K562 (cell line): Measurements from ENCODE around the gene HACD1. TPM values are rescaled to one million over a fixed set of nuclear protein-coding genes. Genes with fewer than 3 reads are reported as not detected.

ENCODE experiments used
- ATAC-seq: fragments of 200-7000 bp; cut with Tn5 transposase; 3 replicates; pipeline ENCODE4 v1.9.1; 2020; ENCODE audit warnings: moderate library complexity
- BruUV-seq: library from RNA; stranded (reverse); fragments of 400-500 nt; replicated peaks from 2 replicates; lab custom pipeline; 2021; lab: Mats Ljungman, UMichigan
- CTCF ChIA-PET: fragments of 300-600 bp; formaldehyde crosslinking; extraction: SDS; loops from one replicate; lab custom pipeline; 2021; ENCODE audit warnings: low intra/inter-chr PET ratio; lab: Yijun Ruan, JAX
- POLR2A ChIA-PET: fragments of 300-600, 350-650 bp; sonication (Branson Sonifier 250); formaldehyde crosslinking; extraction: SDS; loops from one replicate; lab custom pipeline; 2021; ENCODE audit warnings: antibody characterized with exemption, inconsistent platforms; lab: Yijun Ruan, JAX
- DNase-seq, 4 experiments: peaks; one replicate each; pipeline versions ENCODE4 v3.0.0 to v3.0.0-alpha.2; 2011 to 2018; ENCODE audit warnings: low spot score in 3 of 4, mixed read lengths in 3 of 4; ENCODE audit errors: extremely low read depth in 1 of 4
- FAIRE-seq: peaks from 2 replicates; lab custom pipeline; 2011; peaks lifted over from hg19 to GRCh38; lab: Jason Lieb, UNC
- H2AFZ ChIP-seq: 2 replicates; pipeline ENCODE4 v1.6.0; 2011; ENCODE audit warnings: low read depth, low read length, control low read depth, inconsistent platforms
- H3K27ac ChIP-seq: fragments of 200-600 bp; 3 replicates; pipeline ENCODE4 v1.8.0; 2011; ENCODE audit warnings: low read depth, mild to moderate bottlenecking, control low read depth, inconsistent platforms, low read length, moderate library complexity, mixed read lengths; ENCODE audit errors: extremely low read depth
- H3K27me3 ChIP-seq, 2 experiments: fragments of 300-600 bp in 1 of 2; 2 replicates in 1 of 2; 3 replicates in 1 of 2; pipeline versions ENCODE4 v1.6.0 to v1.8.0; 2011; ENCODE audit warnings: inconsistent platforms in 2 of 2, low read length in 2 of 2, mild to moderate bottlenecking in 1 of 2, mixed read lengths in 1 of 2, moderate library complexity in 1 of 2; ENCODE audit not compliant: control insufficient read depth in 2 of 2, insufficient read depth in 2 of 2
- H3K36me3 ChIP-seq: fragments of 300-600 bp; 3 replicates; pipeline ENCODE4 v1.8.0; 2011; ENCODE audit warnings: mild to moderate bottlenecking, low read length, inconsistent platforms; ENCODE audit not compliant: control insufficient read depth, insufficient read depth
- H3K4me1 ChIP-seq, 2 experiments: fragments of 200-600 bp in 1 of 2; replicated peaks in 1 of 2; 2 replicates in 1 of 2; 3 replicates in 1 of 2; pipeline versions ENCODE4 v1.5.1 to v1.8.0; 2011; ENCODE audit warnings: inconsistent platforms in 2 of 2, low read length in 2 of 2, mild to moderate bottlenecking in 1 of 2, mixed read lengths in 1 of 2, moderate library complexity in 1 of 2; ENCODE audit not compliant: control insufficient read depth in 2 of 2, insufficient read depth in 2 of 2
- H3K4me2 ChIP-seq: 2 replicates; pipeline ENCODE4 v1.6.1; 2011; ENCODE audit warnings: low read length, control low read depth, inconsistent platforms, mixed read lengths; ENCODE audit not compliant: insufficient read depth
- H3K4me3 ChIP-seq: fragments of 200-600 bp; sonication (generic), shearing (Covaris generic); 2 replicates; pipeline ENCODE4 v1.5.1; 2016; ENCODE audit warnings: control low read depth, inconsistent platforms
- H3K79me2 ChIP-seq: fragments of 200-600 bp; 3 replicates; pipeline ENCODE4 v1.8.0; 2011; ENCODE audit warnings: low read length, inconsistent platforms; ENCODE audit not compliant: control insufficient read depth, insufficient read depth
- H3K9ac ChIP-seq, 2 experiments: 2 replicates each; pipeline versions ENCODE4 v1.6.0 to v1.6.1; 2011; ENCODE audit warnings: low read depth in 2 of 2, low read length in 2 of 2, control low read depth in 1 of 2, inconsistent platforms in 1 of 2, mild to moderate bottlenecking in 1 of 2, mixed read lengths in 1 of 2; ENCODE audit not compliant: insufficient read depth in 1 of 2
- H3K9me1 ChIP-seq: one replicate; pipeline ENCODE4 v1.6.0; 2011; ENCODE audit warnings: inconsistent platforms, mild to moderate bottlenecking, low read length, moderate library complexity; ENCODE audit not compliant: control insufficient read depth, insufficient read depth
- H3K9me3 ChIP-seq: replicated peaks from 2 replicates; pipeline ENCODE4 v1.5.1; 2011; ENCODE audit warnings: low read depth, low read length, inconsistent platforms; ENCODE audit not compliant: control insufficient read depth, insufficient read depth
- H4K20me1 ChIP-seq: replicated peaks from 2 replicates; pipeline ENCODE4 v1.6.1; 2011; ENCODE audit warnings: low read length, inconsistent platforms, mixed read lengths; ENCODE audit not compliant: control insufficient read depth, insufficient read depth
- COPS2 ChIP-seq: fragments of 450-650 bp; conservative IDR thresholded peaks from 2 replicates; pipeline ENCODE4 v1.6.1; 2016; ENCODE audit warnings: mild to moderate bottlenecking, moderate library complexity
- HLTF ChIP-seq: fragments of 450-650 bp; IDR thresholded peaks from 2 replicates; pipeline ENCODE4 v1.6.1; 2016
- MCM7 ChIP-seq, 2 experiments: fragments of 450-650 bp; IDR thresholded peaks; 2 replicates each; pipeline ENCODE4 v1.6.1; 2016 to 2018
- POLR3A ChIP-seq: IDR thresholded peaks from 2 replicates; pipeline ENCODE4 v1.6.1; 2011; ENCODE audit warnings: borderline replicate concordance, mild to moderate bottlenecking, moderate library complexity; ENCODE audit not compliant: insufficient read length, insufficient read depth; ENCODE audit errors: extremely low read depth
- RAD21 ChIP-seq, 2 experiments: fragments of 250-450 bp in 1 of 2; fragments of 450-650 bp in 1 of 2; sonication (Bioruptor Pico) in 1 of 2; formaldehyde crosslinking in 1 of 2; IDR thresholded peaks in 1 of 2; conservative IDR thresholded peaks in 1 of 2; 2 replicates each; pipeline versions ENCODE4 v1.4.0 to v1.8.0; 2020 to 2022; ENCODE audit warnings: mild to moderate bottlenecking in 2 of 2, moderate library complexity in 1 of 2
- ZEB2 ChIP-seq: fragments of 450-650 bp; IDR thresholded peaks from 2 replicates; pipeline ENCODE4 v1.6.1; 2016
- ZFP1 ChIP-seq: fragments of 450-650 bp; formaldehyde crosslinking; IDR thresholded peaks from 2 replicates; pipeline ENCODE4 v1.4.0; 2020; ENCODE audit warnings: mild to moderate bottlenecking, mixed read lengths
- ZZZ3 ChIP-seq: fragments of 450-650 bp; IDR thresholded peaks from 2 replicates; pipeline ENCODE4 v1.6.1; 2016; ENCODE audit warnings: antibody characterized with exemption, mild to moderate bottlenecking, moderate library complexity
- WGBS: fragments of 100-300 bp; shearing (Covaris generic); methylation state at CpG from one replicate; pipeline ENCODE4 v1.1.6; 2016; ENCODE audit warnings: low coverage, mixed read lengths; ENCODE audit not compliant: insufficient coverage; ENCODE audit errors: missing lambda C conversion rate; 5-methylcytosine and 5-hydroxymethylcytosine counted together
- in situ Hi-C: fragments of 300-500 bp; cut with MboI; formaldehyde crosslinking; loops from 4 replicates; pipeline ENCODE4 v1.15.0; 2018; ENCODE audit warnings: inconsistent platforms, mixed read lengths
- intact Hi-C: fragments of 100-400 bp; cut with micrococcal nuclease; formaldehyde crosslinking; loops from 2 replicates; pipeline ENCODE4 v1.14.2; 2022
- polyA plus RNA-seq, 8 experiments: library from polyadenylated mRNA; depleted of rRNA in 4 of 8; stranded (reverse) in 5 of 8; unstranded in 3 of 8; fragments of >200 nt; fragmentation: Nextera tagmentation in 2 of 8; fragmentation: Illumina TruSeq in 1 of 8; extraction: Ambion mirVana in 2 of 8; extraction: Trizol in 1 of 8; gene quantifications; 2 replicates each; pipeline versions ENCODE4 v1.2.1 to v1.2.3, GENCODE V29; 2011 to 2014; ENCODE audit warnings: inconsistent platforms in 1 of 8, missing spikeins in 1 of 8
- total RNA-seq, 7 experiments: library from RNA; depleted of rRNA in 6 of 7; stranded (reverse); fragments of >200 nt in 6 of 7; fragmentation: Illumina TruSeq in 2 of 7; extraction: Trizol in 2 of 7; gene quantifications; 2 replicates each; pipeline versions ENCODE4 v1.2.1 to v1.2.3, GENCODE V29; 2011 to 2021; ENCODE audit warnings: low replicate concordance in 1 of 7
- TF ChIP-seq, protein P1 (sequence below): sonication (generic); formaldehyde crosslinking; IDR thresholded peaks from 2 replicates; pipeline ENCODE4 v1.8.0; 2023; ENCODE audit warnings: mild to moderate bottlenecking, missing genetic modification reagents
- TF ChIP-seq, protein P2 (sequence below): sonication (generic); formaldehyde crosslinking; IDR thresholded peaks from 2 replicates; pipeline ENCODE4 v1.8.0; 2023; ENCODE audit warnings: missing genetic modification reagents, mild to moderate bottlenecking, borderline replicate concordance
- TF ChIP-seq, protein P3 (sequence below): fragments of 450-650 bp; formaldehyde crosslinking; IDR thresholded peaks from 2 replicates; pipeline ENCODE4 v1.4.0; 2020; ENCODE audit warnings: mild to moderate bottlenecking, moderate library complexity

Gene HACD1
- total and polyA plus RNA-seq, 9 of the 15 experiments (the other 6 are each of a cell fraction or from before 2014, with no cell fraction given) = 0.99 to 4.5 (median 2.4) TPM

DNA sequence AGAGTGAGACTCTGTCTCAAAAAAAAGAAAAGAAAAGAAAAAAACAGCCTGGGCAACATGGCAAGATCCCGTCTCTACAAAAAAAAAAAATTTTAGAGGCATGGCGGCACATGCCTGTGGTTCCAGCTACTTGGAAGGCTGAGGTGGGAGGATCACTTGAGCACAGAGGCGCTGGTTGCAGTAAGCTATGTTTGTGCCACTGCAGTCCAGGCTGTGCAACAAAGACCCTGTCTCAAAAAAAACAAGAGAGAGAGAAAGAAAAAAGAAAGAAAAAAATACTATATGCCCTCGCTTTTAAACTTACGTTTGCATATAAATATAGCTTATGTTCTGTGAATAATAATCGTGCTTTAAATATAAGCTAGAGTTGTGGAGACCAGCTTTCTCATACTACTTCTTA, 11.2 kb downstream of the HACD1 start (continued):
- TF ChIP-seq, protein P1, sequence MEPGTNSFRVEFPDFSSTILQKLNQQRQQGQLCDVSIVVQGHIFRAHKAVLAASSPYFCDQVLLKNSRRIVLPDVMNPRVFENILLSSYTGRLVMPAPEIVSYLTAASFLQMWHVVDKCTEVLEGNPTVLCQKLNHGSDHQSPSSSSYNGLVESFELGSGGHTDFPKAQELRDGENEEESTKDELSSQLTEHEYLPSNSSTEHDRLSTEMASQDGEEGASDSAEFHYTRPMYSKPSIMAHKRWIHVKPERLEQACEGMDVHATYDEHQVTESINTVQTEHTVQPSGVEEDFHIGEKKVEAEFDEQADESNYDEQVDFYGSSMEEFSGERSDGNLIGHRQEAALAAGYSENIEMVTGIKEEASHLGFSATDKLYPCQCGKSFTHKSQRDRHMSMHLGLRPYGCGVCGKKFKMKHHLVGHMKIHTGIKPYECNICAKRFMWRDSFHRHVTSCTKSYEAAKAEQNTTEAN (CRISPR knock-in tag) = no peak
- no peak for TF ChIP-seq ZEB2

DNA sequence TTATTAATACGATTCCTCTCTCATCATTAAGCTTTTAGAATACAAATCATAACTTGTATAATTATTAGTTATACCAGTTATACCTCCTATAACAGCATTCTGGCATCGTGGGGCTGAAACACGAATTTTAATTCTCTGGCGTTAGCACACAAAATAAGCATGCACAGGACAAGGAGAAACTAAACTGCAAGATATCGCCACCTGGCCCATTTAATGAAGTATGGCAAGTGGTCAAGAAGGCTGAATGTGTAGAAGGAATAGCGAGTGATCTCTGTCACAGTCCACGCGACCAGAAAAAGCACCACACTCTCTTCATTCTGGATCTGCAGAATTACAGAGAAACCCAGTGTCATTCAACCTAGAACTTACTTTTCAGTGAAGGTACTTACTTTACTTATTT, 18.1 kb downstream of the HACD1 start:
- no peaks in the 10 kb centered on the region for H3K36me3 ChIP-seq
- no peaks in the 10 kb centered on the region for H3K79me2 ChIP-seq
- DNase-seq (peak; percentile 19 to 69 (median 39)), ATAC-seq (peak; percentile 97), FAIRE-seq (peak; percentile 83)
- H3K27me3 ChIP-seq = no peaks in the 10 kb centered on the region
- 25% methylated on average over 8 of the region's 8 CpGs for WGBS
- no peak overlapping the region for H3K27ac ChIP-seq
- no peaks in the 10 kb centered on the region for H3K9me3 ChIP-seq
- no peaks in the 10 kb centered on the region for H4K20me1 ChIP-seq
- H3K9me1 ChIP-seq = no peaks in the 10 kb centered on the region
- peaks cover 2 to 6% of the 10 kb centered on the region in 2 experiments; a peak in 2 of 5 replicates for H3K4me1 ChIP-seq
- no peak overlapping the region for H3K9ac ChIP-seq
- H3K4me2 ChIP-seq = no peak overlapping the region
- CTCF ChIA-PET = no interaction called here
- POLR2A ChIA-PET = no interaction called here
- BruUV-seq = no TSS peak
- H3K4me3 ChIP-seq = no peak overlapping the region
- intact Hi-C loops (loop anchor here (1.0 to 10.0 kb wide), 6 partner anchors 92 to 764 kb away; no protein-coding TSS in a partner anchor), in situ Hi-C loops (no loop called here)
- no peak overlapping the region; the same call in 1 of the 2 replicates for H2AFZ ChIP-seq
- TF ChIP-seq RAD21 (CRISPR knock-in tag; conservative IDR thresholded peaks at IDR 0.05 in 1 of 2, IDR thresholded peaks at IDR 0.05 in 1 of 2) (peak; percentile 77 to 88), ZZZ3 (no peak), COPS2 (no peak), ZFP1 (CRISPR knock-in tag) (no peak), MCM7 (IDR thresholded peaks at IDR 0.05) (no peak), POLR3A (no peak), HLTF (no peak)
- TF ChIP-seq, protein P2, sequence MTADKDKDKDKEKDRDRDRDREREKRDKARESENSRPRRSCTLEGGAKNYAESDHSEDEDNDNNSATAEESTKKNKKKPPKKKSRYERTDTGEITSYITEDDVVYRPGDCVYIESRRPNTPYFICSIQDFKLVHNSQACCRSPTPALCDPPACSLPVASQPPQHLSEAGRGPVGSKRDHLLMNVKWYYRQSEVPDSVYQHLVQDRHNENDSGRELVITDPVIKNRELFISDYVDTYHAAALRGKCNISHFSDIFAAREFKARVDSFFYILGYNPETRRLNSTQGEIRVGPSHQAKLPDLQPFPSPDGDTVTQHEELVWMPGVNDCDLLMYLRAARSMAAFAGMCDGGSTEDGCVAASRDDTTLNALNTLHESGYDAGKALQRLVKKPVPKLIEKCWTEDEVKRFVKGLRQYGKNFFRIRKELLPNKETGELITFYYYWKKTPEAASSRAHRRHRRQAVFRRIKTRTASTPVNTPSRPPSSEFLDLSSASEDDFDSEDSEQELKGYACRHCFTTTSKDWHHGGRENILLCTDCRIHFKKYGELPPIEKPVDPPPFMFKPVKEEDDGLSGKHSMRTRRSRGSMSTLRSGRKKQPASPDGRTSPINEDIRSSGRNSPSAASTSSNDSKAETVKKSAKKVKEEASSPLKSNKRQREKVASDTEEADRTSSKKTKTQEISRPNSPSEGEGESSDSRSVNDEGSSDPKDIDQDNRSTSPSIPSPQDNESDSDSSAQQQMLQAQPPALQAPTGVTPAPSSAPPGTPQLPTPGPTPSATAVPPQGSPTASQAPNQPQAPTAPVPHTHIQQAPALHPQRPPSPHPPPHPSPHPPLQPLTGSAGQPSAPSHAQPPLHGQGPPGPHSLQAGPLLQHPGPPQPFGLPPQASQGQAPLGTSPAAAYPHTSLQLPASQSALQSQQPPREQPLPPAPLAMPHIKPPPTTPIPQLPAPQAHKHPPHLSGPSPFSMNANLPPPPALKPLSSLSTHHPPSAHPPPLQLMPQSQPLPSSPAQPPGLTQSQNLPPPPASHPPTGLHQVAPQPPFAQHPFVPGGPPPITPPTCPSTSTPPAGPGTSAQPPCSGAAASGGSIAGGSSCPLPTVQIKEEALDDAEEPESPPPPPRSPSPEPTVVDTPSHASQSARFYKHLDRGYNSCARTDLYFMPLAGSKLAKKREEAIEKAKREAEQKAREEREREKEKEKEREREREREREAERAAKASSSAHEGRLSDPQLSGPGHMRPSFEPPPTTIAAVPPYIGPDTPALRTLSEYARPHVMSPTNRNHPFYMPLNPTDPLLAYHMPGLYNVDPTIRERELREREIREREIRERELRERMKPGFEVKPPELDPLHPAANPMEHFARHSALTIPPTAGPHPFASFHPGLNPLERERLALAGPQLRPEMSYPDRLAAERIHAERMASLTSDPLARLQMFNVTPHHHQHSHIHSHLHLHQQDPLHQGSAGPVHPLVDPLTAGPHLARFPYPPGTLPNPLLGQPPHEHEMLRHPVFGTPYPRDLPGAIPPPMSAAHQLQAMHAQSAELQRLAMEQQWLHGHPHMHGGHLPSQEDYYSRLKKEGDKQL (CRISPR knock-in tag) = no peak
- TF ChIP-seq, protein P3, sequence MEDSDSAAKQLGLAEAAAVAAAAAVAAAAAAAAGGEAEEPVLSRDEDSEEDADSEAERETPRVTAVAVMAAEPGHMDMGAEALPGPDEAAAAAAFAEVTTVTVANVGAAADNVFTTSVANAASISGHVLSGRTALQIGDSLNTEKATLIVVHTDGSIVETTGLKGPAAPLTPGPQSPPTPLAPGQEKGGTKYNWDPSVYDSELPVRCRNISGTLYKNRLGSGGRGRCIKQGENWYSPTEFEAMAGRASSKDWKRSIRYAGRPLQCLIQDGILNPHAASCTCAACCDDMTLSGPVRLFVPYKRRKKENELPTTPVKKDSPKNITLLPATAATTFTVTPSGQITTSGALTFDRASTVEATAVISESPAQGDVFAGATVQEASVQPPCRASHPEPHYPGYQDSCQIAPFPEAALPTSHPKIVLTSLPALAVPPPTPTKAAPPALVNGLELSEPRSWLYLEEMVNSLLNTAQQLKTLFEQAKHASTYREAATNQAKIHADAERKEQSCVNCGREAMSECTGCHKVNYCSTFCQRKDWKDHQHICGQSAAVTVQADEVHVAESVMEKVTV (CRISPR knock-in tag) = peak; percentile 59
